ENCODE results near the gene PEDS1.
A peak's percentile ranks its signal among the peaks of the same experiment; 100 is the strongest.
"Not testable (repeated sequence)": the region's sequence is repeated elsewhere in the genome, so short reads cannot be mapped to it uniquely, and the experiment has no call there.

Gene PEDS1

GRCh38 chr20:50112512-50113419, 40.8 kb downstream of the PEDS1 start, which contains the start of gene UBE2V1:
TSS of gene UBE2V1 (minus strand) at chr20:50113150. CDS start at chr20:50113128, 22 bp downstream.
- peak; percentile 85 for DNase-seq (ENCODE audit: low spot score)

- no peak for DNase-seq (ENCODE audit: low spot score)
These were observed 41.6 kb downstream of the PEDS1 start for GRCh38 chr20:50111829-50112495.

DNA sequence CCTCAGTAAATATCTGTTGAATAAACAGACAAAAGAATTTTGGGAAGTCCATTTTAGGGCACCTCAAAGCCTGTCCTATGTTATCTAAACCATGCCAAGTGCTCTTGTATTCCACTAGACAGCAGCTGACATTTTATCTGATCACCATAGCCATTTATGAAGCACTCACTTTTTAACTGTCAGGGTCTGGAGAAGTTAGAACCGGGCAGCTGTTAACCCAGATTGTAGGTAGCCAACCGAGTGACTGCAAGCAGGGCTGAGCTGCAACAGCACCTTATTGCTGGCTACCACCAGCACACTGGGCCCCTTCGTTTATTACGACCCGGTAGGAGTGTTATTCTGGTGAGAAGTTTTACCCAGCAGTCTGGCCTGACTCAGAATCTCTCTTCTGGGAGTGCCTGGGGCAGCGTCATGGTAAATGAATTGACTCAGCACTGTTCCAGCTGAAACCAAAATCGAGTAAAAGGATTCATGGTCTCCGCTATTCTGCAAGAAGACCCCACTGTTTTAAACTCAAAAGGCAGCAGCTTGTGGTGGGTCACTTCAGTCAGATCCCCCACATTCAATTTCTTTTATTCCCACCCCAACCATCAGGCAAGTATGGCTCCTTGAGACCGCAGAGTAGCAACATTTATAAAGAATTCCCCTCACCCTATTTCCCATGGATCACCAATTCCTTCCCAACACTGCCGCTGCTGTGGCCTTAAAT, 42.2 kb downstream of the PEDS1 start:
- DNase-seq (ENCODE audit: low spot score) = peak; percentile 51

GRCh38 chr20:50110141-50111047, 43.1 kb downstream of the PEDS1 start:
- peak; percentile 69 for DNase-seq (ENCODE audit: low spot score)

DNA sequence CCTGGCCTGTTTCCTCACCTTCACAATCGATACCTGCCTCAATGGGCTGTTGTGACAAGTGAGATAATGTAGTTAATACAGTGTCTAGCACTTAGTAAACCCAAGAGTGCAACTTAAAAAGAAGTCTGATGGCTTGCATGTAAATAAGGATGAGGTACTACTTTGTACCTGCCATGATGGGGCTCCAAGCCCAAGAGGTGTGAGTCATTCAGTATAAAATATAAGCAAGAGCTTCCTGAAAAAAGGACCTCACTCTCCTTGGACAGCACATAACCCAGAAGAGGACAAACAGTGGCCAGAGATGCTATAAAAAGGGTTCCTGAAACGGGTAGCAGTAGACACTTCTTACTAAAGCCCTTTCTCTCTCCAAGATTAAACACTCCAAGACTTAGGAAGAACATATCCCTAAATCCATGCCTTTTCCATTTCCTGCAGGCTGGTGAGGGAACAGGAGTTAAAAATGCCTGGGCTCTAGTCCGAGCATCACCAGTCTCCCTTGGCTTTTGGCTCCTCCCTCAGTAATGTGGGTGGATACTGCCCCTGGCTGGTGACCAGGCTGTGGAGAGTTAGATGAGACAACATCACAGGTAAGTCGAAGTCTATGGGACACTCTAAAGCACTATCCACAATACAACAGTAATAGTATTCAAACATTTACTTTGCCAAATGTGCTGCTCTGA, 44.8 kb downstream of the PEDS1 start:
- DNase-seq (ENCODE audit: low spot score) = no peak

DNA sequence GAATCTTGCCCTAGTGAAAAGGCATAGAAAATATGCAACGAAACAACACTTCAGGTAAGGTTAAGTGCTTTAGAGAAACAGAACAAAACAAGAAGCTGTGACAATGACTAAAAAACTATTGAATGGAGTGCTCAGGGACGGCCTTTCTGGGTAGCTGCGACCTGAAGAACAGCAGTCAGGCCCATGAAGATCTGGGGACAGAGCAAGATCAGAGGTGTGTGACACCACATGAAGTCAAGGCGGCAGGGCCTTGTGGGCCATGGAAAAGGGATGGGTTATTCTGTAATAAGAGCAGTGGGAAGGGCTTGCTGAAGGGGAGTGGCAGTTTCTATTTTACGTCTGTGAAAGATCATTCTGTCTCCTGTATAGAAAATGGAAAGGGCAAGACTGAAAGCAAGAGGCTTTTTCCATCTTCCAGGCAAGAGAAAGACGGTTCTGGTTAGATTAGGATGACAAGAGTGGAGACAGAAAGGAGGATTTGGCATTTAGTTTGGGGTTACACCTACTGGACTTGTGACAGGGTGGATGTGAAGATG, 45.7 kb downstream of the PEDS1 start:
- DNase-seq (ENCODE audit: low spot score) = no peak

DNA sequence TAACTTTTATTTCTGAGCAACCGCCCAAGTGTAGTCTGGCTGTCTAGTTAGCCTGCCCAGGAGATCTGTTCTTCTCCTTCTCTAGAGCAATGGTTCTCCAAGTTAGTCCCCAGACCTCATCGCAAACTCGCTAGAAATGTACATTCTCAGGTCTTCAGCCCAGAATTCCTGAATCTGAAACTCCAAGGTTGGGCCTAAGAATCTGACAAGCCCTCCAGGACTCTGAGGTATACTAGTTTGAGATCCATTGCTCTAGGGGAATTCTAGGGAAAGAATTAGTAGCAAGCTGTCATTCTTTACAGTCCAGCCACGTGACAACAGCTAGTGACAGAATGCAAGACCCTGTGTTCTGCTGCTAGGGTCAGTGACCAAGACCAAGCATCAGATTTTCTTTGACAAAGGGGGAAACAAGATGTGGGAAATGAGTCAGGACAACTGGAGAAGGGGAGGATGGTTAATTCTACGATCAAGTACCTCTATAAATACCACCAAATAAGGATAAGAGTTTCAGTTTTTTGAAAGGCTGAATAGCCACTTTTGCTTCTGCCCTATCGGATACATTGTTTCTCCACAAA, 46.4 kb downstream of the PEDS1 start:
- no peak for DNase-seq (ENCODE audit: low spot score)

- DNase-seq (ENCODE audit: low spot score) = not testable (repeated sequence)
These were observed 46.9 kb downstream of the PEDS1 start for GRCh38 chr20:50106669-50107068.
